Posterior cingulate gyrus (tissue), 11 donors: ENCODE data around the gene PPFIA4.
"Not testable (repeated sequence)": the region's sequence is repeated elsewhere in the genome, so short reads cannot be mapped to it uniquely, and the experiment has no call there.

Experiments
- DNase-seq, 10 donors: peaks; one replicate each; pipeline versions ENCODE4 v3.0.0 to v3.0.0-alpha.2; 2020 to 2021; ENCODE audit warnings: mixed read lengths in 3 of 10
- intact Hi-C: fragments of 100-400 bp; cut with DNase I; formaldehyde crosslinking; loops from one replicate; pipeline ENCODE4 v1.15.1; 2023

The PPFIA4 gene

DNA sequence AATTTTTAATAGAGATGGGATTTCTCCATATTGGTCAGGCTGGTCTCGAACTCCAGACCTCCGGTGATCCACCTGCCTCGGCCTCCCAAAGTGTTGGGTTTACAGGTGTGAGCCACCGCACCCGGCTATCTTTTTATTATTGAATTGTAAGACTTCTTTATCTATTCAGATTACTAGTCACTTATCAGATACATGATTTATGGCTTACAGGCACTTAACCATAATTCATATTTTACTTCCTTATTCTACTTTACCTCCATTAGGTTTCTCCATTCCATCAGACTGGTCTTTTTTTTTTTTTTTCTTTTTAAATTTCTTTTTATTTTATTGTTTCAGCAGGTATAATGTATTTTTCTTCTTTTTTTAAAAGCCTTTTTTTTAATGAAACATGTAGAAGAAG lies 14.7 kb upstream of the PPFIA4 start:
- intact Hi-C loops = no loop called here
- DNase-seq = no peak

DNA sequence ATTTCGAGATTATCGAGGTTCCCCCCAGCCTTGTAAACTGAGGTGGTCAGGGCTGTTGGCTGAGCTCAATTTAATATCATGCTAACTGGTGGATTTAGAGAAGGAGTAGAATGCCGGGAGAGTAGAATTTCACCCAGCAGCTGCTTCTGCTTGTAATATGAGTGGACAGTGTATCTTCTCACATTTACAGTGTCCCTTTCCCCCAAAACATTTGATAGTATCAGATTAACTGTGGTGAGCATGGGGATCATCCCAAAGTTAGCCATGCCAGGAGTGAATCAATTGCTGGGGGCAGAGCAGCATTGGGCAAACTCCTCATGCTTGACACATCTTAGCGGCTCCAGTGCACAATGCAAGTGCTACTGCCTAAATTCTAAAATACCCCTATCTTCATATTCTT lies 9.2 kb upstream of the PPFIA4 start:
- DNase-seq = no peak
- intact Hi-C loops = no loop called here

DNA sequence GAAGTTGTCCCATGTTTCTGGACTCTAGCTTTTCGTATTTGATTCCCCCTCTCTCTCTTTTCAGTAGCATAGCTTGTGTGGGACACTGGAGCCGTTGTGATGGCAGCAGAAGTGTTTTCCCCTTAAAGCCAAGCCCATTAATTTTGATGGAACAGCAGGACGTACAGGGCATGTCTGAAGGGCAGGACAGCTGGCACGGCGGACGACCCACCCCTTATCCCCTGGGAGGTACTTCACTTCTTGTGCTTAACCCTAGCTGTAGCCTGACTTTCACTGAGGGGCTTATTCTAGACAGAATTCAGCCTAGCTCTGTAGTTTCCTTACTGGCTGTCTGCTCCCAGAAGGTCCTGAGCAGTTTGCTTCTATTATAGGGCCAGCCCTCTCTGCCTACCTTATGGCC lies 8.6 kb upstream of the PPFIA4 start:
- DNase-seq = no peak
- intact Hi-C loops = no loop called here

DNA sequence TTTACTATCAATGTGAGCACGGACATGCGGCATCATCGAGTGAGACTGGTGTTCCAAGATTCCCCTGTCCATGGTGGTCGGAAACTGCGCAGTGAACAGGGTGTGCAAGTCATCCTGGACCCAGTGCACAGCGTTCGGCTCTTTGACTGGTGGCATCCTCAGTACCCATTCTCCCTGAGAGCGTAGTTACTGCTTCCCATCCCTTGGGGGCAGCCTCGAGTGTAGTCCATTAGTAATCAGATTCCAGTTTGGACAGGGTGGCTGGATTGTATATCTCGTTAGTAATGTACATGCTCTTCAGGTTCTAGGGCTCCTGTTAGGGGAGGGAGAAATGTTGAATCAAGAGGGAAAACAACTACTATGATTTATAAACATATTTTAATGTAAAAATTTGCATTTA lies 3.4 kb upstream of the PPFIA4 start:
- DNase-seq, intact Hi-C loops: not testable (repeated sequence)

DNA sequence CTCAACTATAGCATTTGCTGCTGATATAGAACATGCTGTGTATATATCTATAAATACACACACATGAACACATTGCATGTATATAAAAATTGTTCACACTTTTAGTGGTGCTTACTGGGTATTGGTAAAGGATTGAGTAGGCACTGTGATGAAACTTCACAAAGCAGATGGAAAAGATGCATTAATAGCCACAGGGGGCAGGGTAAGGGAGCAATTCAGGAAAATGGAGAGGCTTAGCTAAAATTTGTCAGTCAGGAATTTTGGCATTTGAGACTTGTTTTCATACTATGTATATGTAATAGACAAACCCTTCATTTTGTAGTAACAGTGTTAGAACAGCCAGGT lies 633 bp upstream of the PPFIA4 start:
- DNase-seq = no peak

DNA sequence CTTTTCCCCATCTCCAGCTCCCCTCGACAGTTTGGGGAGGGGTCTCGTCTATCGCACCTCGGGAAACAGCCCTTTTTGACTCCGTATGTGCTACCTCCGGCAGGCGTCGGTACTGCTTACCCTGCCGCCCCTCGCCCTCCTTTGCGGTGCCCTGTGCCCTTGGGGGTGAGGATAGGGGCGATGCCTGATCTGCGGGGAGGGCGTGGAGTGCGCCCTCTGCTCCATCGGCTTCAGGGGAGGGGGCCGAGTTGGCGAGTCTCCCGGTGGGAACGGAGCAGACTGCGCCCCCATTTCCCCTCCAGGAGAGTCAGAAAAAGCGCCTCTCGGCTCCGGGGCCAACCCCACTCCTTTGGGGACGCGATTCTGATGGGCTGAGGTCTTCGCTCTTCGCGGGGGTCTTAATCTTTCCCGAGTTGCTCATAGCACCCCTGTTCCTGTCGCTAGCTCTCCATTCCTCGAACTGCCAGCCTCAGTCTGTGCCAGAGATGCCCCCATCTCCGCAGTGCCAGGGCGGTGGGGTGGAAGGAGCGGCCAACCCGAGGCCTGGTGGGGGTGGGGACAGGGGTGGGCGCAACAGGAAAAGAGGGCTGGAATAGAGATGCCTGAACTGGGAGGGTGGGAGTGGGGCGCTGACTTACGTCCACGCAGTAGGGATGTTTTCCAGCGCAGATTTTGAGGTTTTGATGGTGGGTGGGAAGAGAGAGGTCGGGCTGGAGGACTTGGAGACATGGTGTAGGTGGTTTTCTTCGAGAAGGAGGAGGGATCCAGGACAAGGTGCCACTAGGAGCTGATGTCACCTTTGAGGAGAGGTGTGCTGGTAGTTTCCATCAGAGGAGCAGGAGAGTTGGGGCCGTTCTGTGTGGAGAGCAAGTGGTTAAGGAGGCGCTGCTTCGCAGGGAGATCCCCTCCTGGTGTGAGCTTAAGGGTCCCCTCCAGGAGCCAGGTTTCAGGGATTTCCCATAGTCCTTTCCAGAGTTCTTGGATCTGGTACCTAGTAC lies 674 bp downstream of the PPFIA4 start:
- intact Hi-C loops = no loop called here
- peak in 2 of 10 donors; percentile 74 to 88 for DNase-seq

More for the DNA sequence above, 633 bp upstream of the PPFIA4 start:
- intact Hi-C loops = no loop called here

DNA sequence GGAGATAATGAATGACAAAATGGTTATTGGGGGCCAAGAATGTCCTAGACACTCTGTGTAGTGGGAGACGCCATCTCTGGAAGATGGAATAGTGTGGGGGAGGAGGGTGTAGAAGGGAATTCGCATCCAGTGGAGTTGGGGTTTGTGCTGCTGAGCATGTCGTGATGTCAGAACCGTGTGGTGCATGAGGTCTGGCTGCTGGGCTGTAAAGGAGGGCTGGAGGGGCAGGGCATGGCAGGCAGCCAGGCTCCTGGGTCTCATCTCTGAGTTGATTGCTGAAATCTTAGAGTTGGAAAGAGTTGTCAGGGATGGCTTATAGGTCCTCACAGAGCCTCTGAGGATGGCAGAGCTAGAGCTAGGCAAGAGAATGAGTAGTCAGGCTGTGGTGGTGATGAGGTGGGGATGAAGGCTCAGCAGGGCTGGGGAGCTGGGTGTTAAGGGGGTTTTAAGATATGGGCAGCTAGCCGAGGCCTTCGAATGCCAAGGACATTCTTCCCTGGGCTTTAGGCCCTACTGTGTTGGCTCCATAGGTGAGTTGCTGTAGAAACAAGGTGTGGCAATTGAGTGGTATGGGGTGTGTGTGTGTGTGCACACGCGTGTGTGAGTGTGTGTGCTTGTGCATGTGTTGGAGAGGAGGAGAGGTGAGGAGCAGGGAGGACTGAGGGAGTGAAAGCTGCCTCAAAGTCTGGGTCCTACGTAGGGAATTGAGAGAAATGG lies 1.9 kb downstream of the PPFIA4 start:
- peak in 1 of 10 donors; percentile 77 for DNase-seq
- intact Hi-C loops = no loop called here

DNA sequence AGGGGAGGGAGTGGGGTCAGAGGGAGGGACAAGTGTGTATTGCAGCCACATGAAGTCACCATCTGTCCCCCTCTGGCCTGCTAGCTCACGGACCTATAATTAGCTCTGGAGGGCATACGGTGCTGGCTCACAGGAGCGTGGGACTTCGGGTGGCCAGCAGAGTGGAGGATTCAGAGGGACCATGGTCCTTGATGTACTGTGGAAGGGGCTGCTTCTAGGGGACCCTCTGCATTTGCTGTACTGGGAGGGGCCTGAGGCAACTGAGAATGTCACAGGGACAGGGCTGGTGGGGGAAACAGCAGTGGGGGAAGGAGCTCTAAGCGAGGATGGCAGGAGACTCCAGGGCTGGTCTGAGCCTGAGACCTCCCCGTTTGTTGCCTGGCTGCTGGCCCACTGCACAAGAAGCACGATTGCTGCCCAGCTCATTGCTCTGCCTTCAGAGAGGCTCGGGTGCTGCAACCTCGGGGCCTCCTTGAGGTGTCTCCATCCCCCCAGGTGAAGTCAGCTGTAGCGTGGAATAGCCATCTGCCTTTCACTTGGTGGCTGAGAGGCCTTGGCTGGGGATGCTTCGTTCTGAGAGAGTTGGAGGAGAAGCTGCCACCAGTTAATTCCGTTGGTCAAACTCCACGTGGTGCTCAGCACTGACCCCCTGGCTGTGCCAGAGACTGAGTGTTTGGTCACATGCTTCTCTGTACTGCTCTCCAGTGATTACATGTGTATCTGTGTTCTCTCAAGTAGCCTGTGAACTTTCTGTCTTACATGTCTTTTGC lies 2.7 kb downstream of the PPFIA4 start:
- intact Hi-C loops = no loop called here
- peak in 2 of 10 donors; percentile 70 to 86 for DNase-seq

DNA sequence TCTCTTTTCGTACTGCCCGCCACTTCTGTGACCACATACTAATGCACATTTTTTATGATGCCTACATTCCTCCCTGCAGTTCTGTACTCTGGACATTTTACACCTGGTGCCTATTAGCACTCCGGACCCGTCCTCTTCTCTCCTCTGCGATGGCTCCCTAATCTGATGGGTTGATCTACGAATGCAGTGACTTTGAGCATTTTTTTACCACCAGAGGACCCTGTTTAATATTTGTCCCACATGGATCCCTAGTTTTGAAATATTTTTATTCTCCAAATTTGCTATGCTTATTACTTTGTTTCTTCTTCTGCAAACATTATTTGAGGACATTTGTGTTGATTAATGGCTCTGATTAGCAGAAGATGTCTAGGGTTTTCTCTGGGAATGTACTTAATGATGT lies 5.2 kb downstream of the PPFIA4 start:
- DNase-seq = no peak
- intact Hi-C loops = no loop called here

DNA sequence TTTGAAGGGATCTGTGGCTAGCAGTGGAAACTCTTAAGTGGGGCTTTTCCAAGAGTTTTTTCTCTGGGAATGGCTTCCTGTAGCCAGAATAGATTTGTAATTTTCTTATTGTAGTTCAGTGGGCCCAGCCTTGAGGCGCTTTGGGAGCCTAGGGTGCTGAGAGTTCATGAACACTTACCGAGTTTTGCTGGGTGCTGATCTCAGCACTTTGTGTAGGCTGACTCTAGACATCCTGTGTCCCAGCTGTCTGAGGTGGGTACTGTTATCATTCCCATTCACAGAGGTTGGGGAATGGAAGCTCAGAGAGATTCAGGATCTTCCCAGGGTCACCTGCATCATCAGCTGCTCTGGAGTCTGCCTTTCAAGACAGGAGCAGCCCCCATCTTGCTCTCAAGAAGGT lies 7.0 kb downstream of the PPFIA4 start:
- DNase-seq = no peak

DNA sequence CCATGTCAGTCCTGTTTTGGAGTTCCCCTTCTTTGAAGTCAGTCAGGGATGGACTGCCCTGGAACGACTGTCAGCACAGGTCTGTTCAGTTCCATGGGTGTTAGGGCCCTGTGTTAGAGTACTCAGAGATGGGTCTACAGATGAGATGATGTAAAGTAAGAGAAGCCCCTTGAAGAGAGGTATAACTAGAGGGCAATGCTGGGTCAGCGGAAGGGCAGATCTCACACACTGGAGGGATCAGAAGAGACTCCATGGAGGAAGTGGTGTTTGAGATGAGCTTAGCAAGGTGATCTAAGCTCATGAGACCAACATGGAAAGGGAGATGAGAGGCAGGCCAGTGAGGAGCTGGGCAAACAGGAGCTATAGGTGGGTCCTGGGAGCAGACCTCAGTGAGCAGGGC lies 7.6 kb downstream of the PPFIA4 start:
- intact Hi-C loops = no loop called here
- no peak for DNase-seq

More for the DNA sequence above, 7.0 kb downstream of the PPFIA4 start:
- intact Hi-C loops = no loop called here

DNA sequence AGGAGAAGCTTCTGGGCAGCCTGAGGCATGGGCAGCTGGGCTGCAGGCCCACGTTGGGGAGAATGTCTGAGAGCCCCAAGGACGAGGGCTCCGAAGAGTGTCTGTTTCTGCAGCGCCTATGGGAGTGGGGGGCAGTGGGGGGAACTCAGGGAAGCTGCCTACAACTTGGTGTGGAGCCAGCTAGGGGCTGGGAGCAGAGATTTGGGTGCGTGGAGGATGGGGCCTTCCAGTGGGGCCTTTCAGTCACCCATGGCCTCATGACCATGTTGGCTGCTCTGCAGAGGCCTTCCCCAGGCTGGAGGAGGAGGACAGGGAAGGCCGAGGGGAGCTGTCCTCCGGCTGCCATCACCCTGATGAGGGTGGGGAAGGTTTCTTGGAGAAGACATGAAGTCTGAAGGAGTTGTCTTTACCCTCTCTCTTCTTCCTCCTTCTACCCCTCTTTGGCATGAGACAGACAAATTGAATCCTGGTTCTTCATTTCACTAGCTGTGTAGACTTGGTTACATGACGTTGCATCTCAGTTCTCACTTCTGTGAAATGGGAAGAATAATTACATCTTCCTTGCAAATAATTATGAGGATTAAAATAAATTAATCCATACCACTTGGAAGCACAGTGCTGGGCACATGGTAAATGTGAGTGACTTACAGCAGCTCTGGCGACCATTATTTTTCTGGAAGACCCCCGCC lies 8.3 kb downstream of the PPFIA4 start:
- intact Hi-C loops = loop anchor here (5.0 kb wide), 2 partner anchors 93 to 233 kb away; partner anchors contain the start of gene ADORA1
- DNase-seq = no peak

DNA sequence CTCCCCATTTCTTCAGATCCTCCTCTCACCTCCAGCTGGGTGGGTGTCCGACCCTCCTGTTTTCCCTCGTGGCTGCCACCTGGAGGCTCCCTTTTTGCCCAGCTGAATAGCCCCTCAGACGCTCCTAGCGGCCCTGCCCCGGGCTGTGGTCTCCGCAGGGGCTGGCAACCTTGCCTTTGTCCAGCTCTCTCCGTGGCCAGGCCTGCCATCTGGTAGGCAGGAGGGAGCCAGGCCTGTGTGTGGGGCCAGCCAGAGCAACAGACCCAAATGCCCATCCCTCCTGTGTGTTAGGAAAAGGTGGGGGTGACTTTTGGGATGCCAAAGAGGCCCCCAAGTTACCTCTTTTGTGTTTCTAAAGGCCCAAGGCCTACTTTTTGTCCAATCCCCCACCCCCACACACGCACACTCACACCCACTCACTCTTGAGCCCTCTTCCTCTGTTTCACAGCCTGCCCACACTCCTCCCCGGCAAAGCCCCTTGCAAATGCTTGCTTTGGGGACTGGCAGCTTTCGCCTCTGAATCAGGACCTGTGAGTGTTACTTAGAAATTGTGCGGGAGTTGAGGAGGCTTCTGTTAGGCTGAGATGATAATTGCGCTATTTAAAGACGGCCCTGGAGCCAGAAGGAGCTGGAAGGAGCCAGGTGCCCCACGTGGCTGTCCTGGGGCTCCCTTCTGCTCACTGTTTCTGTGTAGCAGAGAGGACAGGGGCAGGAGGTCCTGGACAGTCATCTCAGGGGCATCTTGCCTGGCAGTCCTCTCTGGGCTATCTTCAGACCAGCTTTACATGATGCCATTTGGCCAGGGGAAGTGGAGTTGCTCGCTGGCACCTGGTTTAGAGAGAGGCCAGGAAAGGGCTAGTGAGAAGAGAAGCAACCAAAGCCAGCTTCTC lies 9.1 kb downstream of the PPFIA4 start:
- intact Hi-C loops = loop anchor here (5.0 kb wide), 2 partner anchors 92 to 232 kb away; partner anchors contain the start of gene ADORA1

DNA sequence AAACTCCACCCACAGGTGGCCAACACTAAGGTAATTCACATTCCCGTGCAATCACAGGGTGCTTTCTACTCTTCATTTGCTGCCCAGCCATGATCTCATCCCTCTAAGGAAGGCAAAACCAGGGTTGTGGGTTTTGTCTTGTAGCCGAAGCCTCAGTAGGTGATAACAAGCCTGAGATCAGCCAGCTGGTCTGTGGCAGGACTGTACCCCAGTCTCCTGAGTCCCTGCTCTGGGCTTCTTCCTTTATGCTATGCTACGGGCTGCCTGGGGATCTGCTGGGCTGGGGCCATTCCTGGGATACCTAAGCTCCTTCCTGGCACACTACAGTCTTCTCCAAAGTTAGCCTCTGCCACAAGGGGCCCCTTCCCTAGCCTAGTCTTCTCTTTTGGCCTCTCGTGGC lies 9.8 kb downstream of the PPFIA4 start:
- DNase-seq = no peak
- intact Hi-C loops = loop anchor here (5.0 kb wide), 2 partner anchors 91 to 231 kb away; partner anchors contain the start of gene ADORA1

More for the DNA sequence above, 9.1 kb downstream of the PPFIA4 start:
- DNase-seq = peak in 1 of 10 donors; percentile 81

DNA sequence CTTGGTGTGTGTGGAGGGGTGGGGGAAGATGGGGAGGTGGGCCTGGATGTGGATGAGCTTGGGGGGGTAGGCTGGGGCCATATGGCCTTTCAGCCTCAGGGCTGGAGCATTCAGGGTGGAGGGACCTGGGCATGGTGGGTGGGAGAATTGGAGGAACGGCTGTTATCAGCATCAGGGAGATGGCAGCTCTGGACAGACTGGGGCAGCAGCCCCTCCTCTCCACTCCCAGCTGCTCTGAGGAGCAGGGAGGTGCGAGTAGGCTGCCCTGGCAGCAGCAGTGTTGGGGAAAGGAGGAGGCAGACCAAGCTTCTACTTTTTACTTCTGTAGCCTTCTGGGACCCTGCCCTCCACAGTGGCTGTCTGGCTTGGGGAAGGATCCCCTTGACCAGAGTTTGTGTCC lies 10.2 kb downstream of the PPFIA4 start:
- intact Hi-C loops = loop anchor here (5.0 kb wide), 2 partner anchors 91 to 231 kb away; partner anchors contain the start of gene ADORA1
- DNase-seq = no peak

DNA sequence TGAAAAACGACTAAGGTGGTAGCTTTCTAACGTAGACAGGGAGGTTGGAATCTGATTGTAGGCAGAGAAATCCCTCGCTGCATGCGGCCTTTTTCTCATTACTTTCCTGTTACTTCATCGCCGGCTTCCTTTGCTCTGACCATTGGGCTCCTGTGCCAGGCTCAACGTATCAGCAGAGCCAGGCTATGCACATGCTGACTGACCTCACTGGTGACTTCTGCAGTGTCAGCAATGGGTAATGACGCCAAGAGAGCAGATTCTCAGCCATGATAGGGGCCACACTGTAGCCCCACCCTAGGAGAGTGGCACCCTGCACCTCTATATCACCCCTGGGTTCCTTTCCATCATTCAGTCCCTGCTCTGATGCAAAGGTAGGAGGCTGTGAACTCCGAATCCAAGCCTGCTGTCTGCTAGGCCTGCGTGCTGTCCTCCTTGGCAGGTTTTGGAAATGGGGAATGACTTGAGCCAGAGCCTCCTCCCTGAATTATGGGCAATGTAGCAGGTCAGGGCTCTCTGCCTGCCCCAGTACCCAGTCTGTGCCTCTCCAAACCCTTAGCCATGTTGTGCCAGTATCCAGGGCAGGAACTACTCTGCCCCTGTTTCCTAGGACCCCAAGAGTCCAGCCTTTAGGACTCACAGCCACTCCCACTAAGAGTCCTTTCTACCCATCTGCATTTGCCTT lies 11.4 kb downstream of the PPFIA4 start:
- intact Hi-C loops = loop anchor here (5.0 kb wide), 2 partner anchors 90 to 230 kb away; partner anchors contain the start of gene ADORA1
- no peak for DNase-seq

DNA sequence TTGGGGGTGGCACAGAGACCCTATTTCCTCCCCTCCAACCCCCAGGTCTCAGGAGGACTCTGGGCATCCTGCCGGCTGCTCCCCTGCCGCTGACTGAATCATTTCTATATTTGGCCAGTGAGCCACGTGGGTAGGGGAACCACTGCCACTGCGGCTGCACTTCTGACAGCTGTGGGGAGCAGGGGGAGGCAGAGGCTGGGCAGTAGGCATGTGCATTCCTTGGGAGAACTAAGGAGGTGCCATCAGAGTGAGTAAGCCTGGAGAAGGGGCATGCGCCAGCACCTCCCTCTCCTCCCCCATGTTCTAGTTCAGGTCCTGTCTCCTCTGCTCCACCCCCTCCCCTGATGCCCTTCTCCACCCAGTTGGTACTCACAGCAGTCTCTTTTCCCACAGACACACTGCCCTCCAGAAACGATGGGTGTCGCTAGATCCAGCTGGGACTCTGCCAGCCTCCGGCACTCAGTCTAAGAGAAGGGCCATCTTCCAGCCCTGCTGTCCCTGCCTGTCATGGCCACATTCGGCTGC lies 12.0 kb downstream of the PPFIA4 start:
- DNase-seq = peak; percentile 51 to 96 (median 74)
- intact Hi-C loops = loop anchor here (5.0 kb wide), 2 partner anchors 89 to 229 kb away; partner anchors contain the start of gene ADORA1
